Endodermal cell (in vitro differentiated cells): ENCODE measurements around the gene ALCAM. TPM values are rescaled to one million over a fixed set of nuclear protein-coding genes. Genes with fewer than 3 reads are reported as not detected.
"Not testable (repeated sequence)": the region's sequence is repeated elsewhere in the genome, so short reads cannot be mapped to it uniquely, and the experiment has no call there.

Experiments
- DNase-seq: peaks from one replicate; pipeline ENCODE4 v3.0.0-alpha.2; 2017
- H3K27ac ChIP-seq: 2 replicates; pipeline ENCODE4 v1.5.1; 2013; ENCODE audit warnings: mild to moderate bottlenecking, low read depth, low read length, moderate library complexity
- H3K27me3 ChIP-seq: 2 replicates; pipeline ENCODE4 v1.6.1; 2013; ENCODE audit warnings: mild to moderate bottlenecking, low read length, moderate library complexity; ENCODE audit not compliant: insufficient read depth, control insufficient read depth, poor library complexity, severe bottlenecking
- H3K36me3 ChIP-seq: 2 replicates; pipeline ENCODE4 v1.7.0; 2013; ENCODE audit warnings: mild to moderate bottlenecking, low read length, moderate library complexity; ENCODE audit not compliant: control insufficient read depth, insufficient read depth
- H3K4me1 ChIP-seq: one replicate; pipeline ENCODE4 v1.7.0; 2013; ENCODE audit warnings: low read length; ENCODE audit not compliant: control insufficient read depth, insufficient read depth
- H3K4me3 ChIP-seq: 2 replicates; pipeline ENCODE4 v1.5.1; 2013; ENCODE audit warnings: mild to moderate bottlenecking, low read length, moderate library complexity
- H3K9ac ChIP-seq: 2 replicates; pipeline ENCODE4 v1.6.1; 2013; ENCODE audit warnings: mild to moderate bottlenecking, low read length, moderate library complexity; ENCODE audit not compliant: poor library complexity, severe bottlenecking; ENCODE audit errors: extremely low read depth
- H3K9me3 ChIP-seq: 2 replicates; pipeline ENCODE4 v1.6.1; 2013; ENCODE audit warnings: mild to moderate bottlenecking, low read length, moderate library complexity; ENCODE audit not compliant: control insufficient read depth
- H3K27ac Mint-ChIP-seq: 2 replicates; pipeline ENCODE4 v1.8.0; 2020; ENCODE audit warnings: mixed read lengths
- H3K27me3 Mint-ChIP-seq: 2 replicates; pipeline ENCODE4 v1.8.0; 2021; ENCODE audit warnings: mild to moderate bottlenecking, mixed read lengths; ENCODE audit not compliant: insufficient read depth
- H3K36me3 Mint-ChIP-seq: 2 replicates; pipeline ENCODE4 v1.8.0; 2020; ENCODE audit warnings: low read depth, mixed read lengths
- H3K4me1 Mint-ChIP-seq: 2 replicates; pipeline ENCODE4 v1.8.0; 2020; ENCODE audit warnings: mixed read lengths
- H3K4me3 Mint-ChIP-seq: 2 replicates; pipeline ENCODE4 v1.8.0; 2020; ENCODE audit warnings: mild to moderate bottlenecking, moderate library complexity, mixed read lengths
- H3K9me3 Mint-ChIP-seq: 2 replicates; pipeline ENCODE4 v1.8.0; 2020; ENCODE audit warnings: mild to moderate bottlenecking, mixed read lengths
- CTCF ChIP-seq: fragments of 200-600 bp; sonication (generic); conservative IDR thresholded peaks from 2 replicates; pipeline ENCODE4 v1.5.0; 2021; ENCODE audit warnings: antibody characterized with exemption, mild to moderate bottlenecking
- WGBS, 2 experiments: methylation state at CpG; one replicate each; pipeline versions ENCODE4 v1.1.5 to v1.1.7; 2013; ENCODE audit warnings: missing lambda C conversion rate in 2 of 2, mixed read lengths in 1 of 2; ENCODE audit not compliant: insufficient coverage in 1 of 2, insufficient read length in 1 of 2; 5-methylcytosine and 5-hydroxymethylcytosine counted together
- total RNA-seq, 2 donors: library from RNA; stranded (reverse); fragmentation: NEBNext Ultra II Directional in 1 of 2; extraction: Animal tissue kit (Norgen Biotek cat#: 25700) in 1 of 2; gene quantifications; 2 replicates in 1 of 2; 3 replicates in 1 of 2; pipeline ENCODE4 v1.2.1, GENCODE V29; 2021

Gene ALCAM
- total RNA-seq, 2 donors from 2014 or later = 19.3 to 36.5 TPM

GRCh38 chr3:105401691-105402149 lies 35.0 kb downstream of the ALCAM start:
- H3K36me3 Mint-ChIP-seq = peaks cover 6% of the 10 kb centered on the region

GRCh38 chr3:105402287-105402801 lies 35.6 kb downstream of the ALCAM start:
- no peaks in the 10 kb centered on the region for H3K4me1 ChIP-seq
- no peak overlapping the region for H3K4me3 Mint-ChIP-seq
- H3K27ac ChIP-seq = no peak overlapping the region
- H3K36me3 Mint-ChIP-seq = peaks cover 6% of the 10 kb centered on the region
- DNase-seq = peak; percentile 76
- no peak overlapping the region for H3K9ac ChIP-seq
- peak overlapping the region; percentile 78 for H3K27ac Mint-ChIP-seq
- 90% methylated on average over 2 to 6 of the region's 6 CpGs for WGBS, 2 experiments
- peaks cover 29% of the 10 kb centered on the region for H3K9me3 Mint-ChIP-seq
- TF ChIP-seq CTCF = no peak
- peaks cover 6% of the 10 kb centered on the region for H3K36me3 ChIP-seq
- H3K27me3 ChIP-seq = no peaks in the 10 kb centered on the region
- H3K9me3 ChIP-seq = peaks cover 26% of the 10 kb centered on the region
- peaks cover 43% of the 10 kb centered on the region for H3K4me1 Mint-ChIP-seq
- no peak overlapping the region for H3K4me3 ChIP-seq
- no peaks in the 10 kb centered on the region for H3K27me3 Mint-ChIP-seq

More at GRCh38 chr3:105401691-105402149, 35.0 kb downstream of the ALCAM start:
- TF ChIP-seq CTCF = no peak
- Histone ChIP-seq H3K27me3 (no peaks in the 10 kb centered on the region), H3K27ac (no peak overlapping the region), H3K4me3 (peak overlapping the region; percentile 23), H3K36me3 (peaks cover 6% of the 10 kb centered on the region), H3K9ac (no peak overlapping the region), H3K9me3 (peaks cover 26% of the 10 kb centered on the region), H3K4me1 (no peaks in the 10 kb centered on the region)
- 91% methylated on average over 2 of the region's 2 CpGs; no CpG with 5 or more reads in 1 of the 2 experiments for WGBS, 2 experiments
- H3K4me1 Mint-ChIP-seq = peaks cover 36% of the 10 kb centered on the region
- no peaks in the 10 kb centered on the region for H3K27me3 Mint-ChIP-seq
- DNase-seq = no peak
- H3K4me3 Mint-ChIP-seq = no peak overlapping the region
- H3K27ac Mint-ChIP-seq = no peak overlapping the region
- H3K9me3 Mint-ChIP-seq = peaks cover 29% of the 10 kb centered on the region

- Histone ChIP-seq H3K4me3 (peak overlapping the region; percentile 22), H3K9me3 (peaks cover 26% of the 10 kb centered on the region)
- peaks cover 48% of the 10 kb centered on the region for H3K4me1 Mint-ChIP-seq
- not testable (repeated sequence) for H3K36me3 Mint-ChIP-seq, H3K36me3 ChIP-seq, H3K27me3 ChIP-seq, DNase-seq, H3K27ac Mint-ChIP-seq, H3K4me3 Mint-ChIP-seq, H3K27ac ChIP-seq, H3K27me3 Mint-ChIP-seq, H3K4me1 ChIP-seq, H3K9ac ChIP-seq
- 87 to 95% methylated on average over 3 to 9 of the region's 9 CpGs for WGBS, 2 experiments
- H3K9me3 Mint-ChIP-seq = peaks cover 29% of the 10 kb centered on the region
Observed at GRCh38 chr3:105403034-105403433, 36.3 kb downstream of the ALCAM start.

GRCh38 chr3:105406268-105406667 lies 39.6 kb downstream of the ALCAM start:
- peaks cover 6% of the 10 kb centered on the region for H3K36me3 Mint-ChIP-seq
- TF ChIP-seq CTCF = no peak

More at GRCh38 chr3:105406268-105406667, 39.6 kb downstream of the ALCAM start:
- no peak overlapping the region for H3K9ac ChIP-seq
- H3K27ac ChIP-seq = no peak overlapping the region
- peaks cover 26% of the 10 kb centered on the region for H3K9me3 ChIP-seq
- Mint-ChIP-seq H3K27me3 (no peaks in the 10 kb centered on the region), H3K27ac (no peak overlapping the region), H3K4me3 (no peak overlapping the region), H3K4me1 (peaks cover 62% of the 10 kb centered on the region), H3K9me3 (peaks cover 29% of the 10 kb centered on the region)
- WGBS, 2 experiments = 80 to 88% methylated on average over 1 to 2 of the region's 2 CpGs
- no peak for DNase-seq
- H3K27me3 ChIP-seq = no peaks in the 10 kb centered on the region
- H3K4me1 ChIP-seq = peaks cover 10% of the 10 kb centered on the region
- peaks cover 6% of the 10 kb centered on the region for H3K36me3 ChIP-seq
- peak overlapping the region; percentile 8 for H3K4me3 ChIP-seq
